Gastrocnemius medialis (tissue), 4 donors: ENCODE data around the gene C1QL4. TPM values are rescaled to one million over a fixed set of nuclear protein-coding genes. Genes with fewer than 3 reads are reported as not detected.

ENCODE experiments used
- ATAC-seq, 2 donors: fragments of 150-250 bp; one replicate each; pipeline ENCODE4 v1.9.1; 2016
- DNase-seq, 2 donors: peaks; one replicate each; pipeline ENCODE4 v3.0.0-alpha.2; 2019
- H3K27ac ChIP-seq, 4 donors: fragments of 200-600 bp; sonication (generic); 1 replicate in 1 of 4; 2 replicates in 3 of 4; pipeline ENCODE4 v1.5.1; 2016 to 2018; ENCODE audit warnings: mild to moderate bottlenecking in 2 of 4, moderate library complexity in 1 of 4
- H3K27me3 ChIP-seq, 3 donors: fragments of 200-600 bp; sonication (generic) in 2 of 3; 1 replicate in 1 of 3; 2 replicates in 2 of 3; pipeline versions ENCODE4 v1.5.1 to v1.6.0; 2016 to 2019; ENCODE audit warnings: mild to moderate bottlenecking in 1 of 3, moderate library complexity in 1 of 3
- H3K36me3 ChIP-seq, 2 donors: fragments of 200-600 bp; sonication (generic) in 1 of 2; one replicate each; pipeline ENCODE4 v1.5.1; 2017 to 2018
- H3K4me1 ChIP-seq, 2 donors: fragments of 200-600 bp; sonication (generic) in 1 of 2; one replicate each; pipeline ENCODE4 v1.5.1; 2016 to 2017; ENCODE audit warnings: mild to moderate bottlenecking in 2 of 2
- H3K4me3 ChIP-seq, 4 donors: fragments of 200-600 bp; sonication (generic) in 3 of 4; 1 replicate in 1 of 4; 2 replicates in 3 of 4; pipeline ENCODE4 v1.5.1; 2016 to 2019; ENCODE audit warnings: mild to moderate bottlenecking in 2 of 4
- H3K9me3 ChIP-seq, 3 donors: fragments of 200-600 bp; sonication (generic) in 2 of 3; 1 replicate in 1 of 3; 2 replicates in 2 of 3; pipeline ENCODE4 v1.5.1; 2016 to 2019
- POLR2A ChIP-seq, 2 donors: fragments of 450-650 bp; IDR thresholded peaks; one replicate each; pipeline ENCODE4 v1.6.1; 2017; ENCODE audit warnings: antibody characterized with exemption in 2 of 2, mild to moderate bottlenecking in 2 of 2, moderate library complexity in 2 of 2
- in situ Hi-C, 4 donors: fragments of 200-750 bp; cut with MboI; loops; one replicate each; pipeline versions ENCODE4 v1.15.0 to v1.8.0; 2017; ENCODE audit warnings: low sequenced_read_pairs in 4 of 4
- intact Hi-C: fragments of 100-400 bp; cut with DNase I; formaldehyde crosslinking; loops from one replicate; pipeline ENCODE4 v1.15.1; 2023; ENCODE audit warnings: low total_unique reads
- total RNA-seq, 4 donors: library from RNA; depleted of rRNA; stranded (reverse); fragments of >200 nt; gene quantifications; one replicate each; pipeline versions ENCODE4 v1.1.0 to v1.2.3, GENCODE V29; 2016
- TF ChIP-seq, protein P1 (sequence below), 5 experiments: fragments of 450-650 bp in 3 of 5; fragments of 200-600 bp in 2 of 5; sonication (generic) in 2 of 5; IDR thresholded peaks in 4 of 5; conservative IDR thresholded peaks in 1 of 5; 1 replicate in 4 of 5; 2 replicates in 1 of 5; pipeline ENCODE4 v1.5.1; 2016 to 2019; ENCODE audit warnings: antibody characterized with exemption in 5 of 5, mild to moderate bottlenecking in 3 of 5, moderate library complexity in 3 of 5

The C1QL4 gene
- total RNA-seq, 4 donors from 2014 or later: not detected

DNA sequence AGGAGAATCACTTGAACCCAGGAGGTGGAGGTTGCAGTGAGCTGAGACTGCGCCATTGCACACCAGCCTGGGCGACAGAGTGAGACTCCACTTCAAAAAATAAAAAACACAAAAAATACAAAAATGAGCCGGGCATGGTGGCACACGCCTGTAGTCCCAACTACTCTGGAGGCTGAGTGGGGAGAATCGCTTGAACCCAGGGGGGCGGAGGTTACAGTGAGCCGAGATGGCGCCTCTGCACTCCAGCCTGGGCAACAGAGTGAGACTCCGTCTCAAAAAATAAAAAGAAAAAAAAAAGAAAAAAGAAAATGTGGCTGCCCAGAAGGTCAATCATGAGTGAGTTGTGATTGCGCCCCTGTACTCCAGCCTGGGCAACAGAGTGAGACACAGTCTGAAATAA is 18.9 kb upstream of the C1QL4 start:
- no peak overlapping the region for H3K4me3 ChIP-seq
- peaks cover 0 to 7% of the 10 kb centered on the region in 2 donors for H3K4me1 ChIP-seq
- ATAC-seq (no peak), DNase-seq (no peak)
- intact Hi-C loops (no loop called here), in situ Hi-C loops (loop anchor here in 2 of 4 donors (10.0 kb wide), 1 partner anchor 159 kb away; no protein-coding TSS in a partner anchor)
- no peaks in the 10 kb centered on the region for H3K36me3 ChIP-seq
- peaks cover 8 to 13% (median 10%) of the 10 kb centered on the region in 3 donors for H3K27me3 ChIP-seq
- TF ChIP-seq POLR2A (IDR thresholded peaks at IDR 0.05): no peak
- TF ChIP-seq, protein P1, sequence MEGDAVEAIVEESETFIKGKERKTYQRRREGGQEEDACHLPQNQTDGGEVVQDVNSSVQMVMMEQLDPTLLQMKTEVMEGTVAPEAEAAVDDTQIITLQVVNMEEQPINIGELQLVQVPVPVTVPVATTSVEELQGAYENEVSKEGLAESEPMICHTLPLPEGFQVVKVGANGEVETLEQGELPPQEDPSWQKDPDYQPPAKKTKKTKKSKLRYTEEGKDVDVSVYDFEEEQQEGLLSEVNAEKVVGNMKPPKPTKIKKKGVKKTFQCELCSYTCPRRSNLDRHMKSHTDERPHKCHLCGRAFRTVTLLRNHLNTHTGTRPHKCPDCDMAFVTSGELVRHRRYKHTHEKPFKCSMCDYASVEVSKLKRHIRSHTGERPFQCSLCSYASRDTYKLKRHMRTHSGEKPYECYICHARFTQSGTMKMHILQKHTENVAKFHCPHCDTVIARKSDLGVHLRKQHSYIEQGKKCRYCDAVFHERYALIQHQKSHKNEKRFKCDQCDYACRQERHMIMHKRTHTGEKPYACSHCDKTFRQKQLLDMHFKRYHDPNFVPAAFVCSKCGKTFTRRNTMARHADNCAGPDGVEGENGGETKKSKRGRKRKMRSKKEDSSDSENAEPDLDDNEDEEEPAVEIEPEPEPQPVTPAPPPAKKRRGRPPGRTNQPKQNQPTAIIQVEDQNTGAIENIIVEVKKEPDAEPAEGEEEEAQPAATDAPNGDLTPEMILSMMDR (IDR thresholded peaks at IDR 0.05 in 4 of 5, conservative IDR thresholded peaks at IDR 0.05 in 1 of 5): no peak
- no peak overlapping the region for H3K27ac ChIP-seq
- no peaks in the 10 kb centered on the region for H3K9me3 ChIP-seq

GRCh38 chr12:49352351-49352750 is 15.4 kb upstream of the C1QL4 start:
- TF ChIP-seq POLR2A (IDR thresholded peaks at IDR 0.05): no peak
- TF ChIP-seq, protein P1 (IDR thresholded peaks at IDR 0.05 in 4 of 5, conservative IDR thresholded peaks at IDR 0.05 in 1 of 5): no peak
- H3K27me3 ChIP-seq: peaks cover 32 to 38% (median 34%) of the 10 kb centered on the region in 3 donors
- no peaks in the 10 kb centered on the region for H3K36me3 ChIP-seq
- no peaks in the 10 kb centered on the region for H3K9me3 ChIP-seq
- H3K4me1 ChIP-seq: peaks cover 8 to 11% of the 10 kb centered on the region in 2 donors
- no peak for DNase-seq
- no peak overlapping the region for H3K27ac ChIP-seq
- intact Hi-C loops: no loop called here
- no peak overlapping the region for H3K4me3 ChIP-seq
- ATAC-seq: no peak
- in situ Hi-C loops: loop anchor here in 2 of 4 donors (10.0 kb wide), 1 partner anchor 162 kb away; no protein-coding TSS in a partner anchor

DNA sequence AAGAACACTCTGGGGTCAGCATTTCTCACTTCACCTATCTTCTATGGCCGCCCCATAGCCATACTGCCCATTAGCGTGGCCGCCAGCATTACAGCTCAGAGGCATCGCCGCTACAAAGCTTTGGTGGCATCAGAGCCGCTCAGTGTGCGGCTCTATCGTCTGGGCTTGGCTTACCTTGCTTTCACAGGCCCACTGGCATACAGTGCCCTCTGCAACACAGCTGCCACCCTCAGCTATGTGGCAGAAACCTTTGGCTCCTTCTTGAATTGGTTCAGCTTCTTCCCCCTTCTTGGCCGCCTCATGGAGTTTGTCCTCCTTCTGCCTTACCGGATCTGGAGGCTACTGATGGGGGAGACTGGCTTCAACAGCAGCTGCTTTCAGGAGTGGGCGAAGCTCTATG is 12.3 kb upstream of the C1QL4 start:
- TF ChIP-seq, protein P1 (IDR thresholded peaks at IDR 0.05 in 4 of 5, conservative IDR thresholded peaks at IDR 0.05 in 1 of 5): no peak
- no peak for TF ChIP-seq POLR2A (IDR thresholded peaks at IDR 0.05)
- H3K36me3 ChIP-seq: no peaks in the 10 kb centered on the region
- H3K27me3 ChIP-seq: peaks cover 62 to 69% (median 63%) of the 10 kb centered on the region in 3 donors
- intact Hi-C loops (no loop called here), in situ Hi-C loops (no loop called here)
- no peaks in the 10 kb centered on the region for H3K9me3 ChIP-seq
- DNase-seq: no peak
- no peak overlapping the region for H3K4me3 ChIP-seq
- no peak overlapping the region for H3K27ac ChIP-seq
- H3K4me1 ChIP-seq: peaks cover 27 to 38% of the 10 kb centered on the region in 2 donors
- ATAC-seq: no peak

- Histone ChIP-seq H3K4me3 (no peak overlapping the region), H3K4me1 (peaks cover 27 to 38% of the 10 kb centered on the region in 2 donors), H3K27ac (no peak overlapping the region), H3K9me3 (no peaks in the 10 kb centered on the region), H3K36me3 (no peaks in the 10 kb centered on the region), H3K27me3 (peaks cover 67 to 74% (median 68%) of the 10 kb centered on the region in 3 donors)
- ATAC-seq (no peak), DNase-seq (no peak)
- intact Hi-C loops: no loop called here
- TF ChIP-seq POLR2A (IDR thresholded peaks at IDR 0.05): no peak
- TF ChIP-seq, protein P1 (IDR thresholded peaks at IDR 0.05 in 4 of 5, conservative IDR thresholded peaks at IDR 0.05 in 1 of 5): no peak
- in situ Hi-C loops: no loop called here
Measured at GRCh38 chr12:49348781-49349180, 11.8 kb upstream of the C1QL4 start.
